OCI-LY3 (cell line): ENCODE data around the gene LRRC37A2.
"Not testable (repeated sequence)": the region's sequence is repeated elsewhere in the genome, so short reads cannot be mapped to it uniquely, and the experiment has no call there.

Experiments
- H2AFZ ChIP-seq: fragments of 200-600, 300-600 bp; shearing (Covaris generic); 2 replicates; pipeline ENCODE4 v1.6.0; 2014; ENCODE audit warnings: antibody characterized with exemption, low read depth, low read length
- H3K27ac ChIP-seq: fragments of 200-600, 300-600 bp; sonication (generic); 2 replicates; pipeline ENCODE4 v1.5.1; 2014; ENCODE audit warnings: mild to moderate bottlenecking, low read length, moderate library complexity, mixed read lengths
- H3K27me3 ChIP-seq: fragments of 200-600, 300-600 bp; sonication (generic); 2 replicates; pipeline ENCODE4 v1.6.1; 2014; ENCODE audit warnings: low read depth, low read length, mixed read lengths
- H3K36me3 ChIP-seq: fragments of 200-600, 300-600 bp; sonication (generic); replicated peaks from 2 replicates; pipeline ENCODE3; 2014; ENCODE audit warnings: low read depth, low read length, mixed read lengths
- H3K4me1 ChIP-seq: fragments of 300-600, 200-600 bp; sonication (generic); 2 replicates; pipeline ENCODE4 v1.6.1; 2014; ENCODE audit warnings: low read length, mixed read lengths
- H3K4me2 ChIP-seq: fragments of 200-600, 300-600 bp; sonication (generic); 2 replicates; pipeline ENCODE4 v1.6.1; 2014; ENCODE audit warnings: low read length, mixed read lengths
- H3K4me3 ChIP-seq: fragments of 300-600, 200-600 bp; sonication (generic); 2 replicates; pipeline ENCODE4 v1.5.1; 2014; ENCODE audit warnings: antibody characterized with exemption, mild to moderate bottlenecking, low read length, moderate library complexity
- H3K79me2 ChIP-seq: fragments of 300-600, 200-600 bp; shearing (Covaris generic); 2 replicates; pipeline ENCODE4 v1.6.1; 2014; ENCODE audit warnings: mild to moderate bottlenecking, low read length, mixed read lengths
- H3K9ac ChIP-seq: fragments of 300-600, 200-600 bp; shearing (Covaris generic); 2 replicates; pipeline ENCODE4 v1.6.0; 2014; ENCODE audit warnings: mild to moderate bottlenecking, low read length, moderate library complexity
- H3K9me3 ChIP-seq: fragments of 200-600, 300-600 bp; shearing (Covaris generic); 2 replicates; pipeline ENCODE4 v1.6.1; 2014; ENCODE audit warnings: low read length, mixed read lengths; ENCODE audit not compliant: insufficient read depth
- H4K20me1 ChIP-seq: fragments of 200-600, 300-600 bp; sonication (generic); 2 replicates; pipeline ENCODE4 v1.6.1; 2016; ENCODE audit warnings: low read length, mixed read lengths; ENCODE audit not compliant: insufficient read depth

The LRRC37A2 gene

DNA sequence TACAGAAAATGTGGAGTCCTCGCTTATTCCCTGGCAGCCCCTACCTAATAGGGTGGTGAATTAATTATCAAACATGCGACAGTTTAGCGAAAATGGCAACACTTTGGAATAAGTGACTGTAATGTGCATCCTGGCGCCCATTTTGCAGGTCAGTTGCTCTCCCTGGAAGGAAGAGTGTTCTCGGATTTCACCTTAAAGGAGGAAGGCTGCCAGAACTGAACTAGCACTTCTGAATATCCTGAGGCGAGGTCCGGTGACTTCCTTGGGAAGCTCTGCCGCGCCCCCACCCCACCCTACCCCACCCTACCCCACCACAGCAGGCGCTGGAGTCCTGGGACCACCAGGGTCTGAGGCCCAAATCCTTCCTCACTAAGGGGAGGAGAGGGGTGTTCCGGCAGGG lies at the start of gene LRRC37A2:
Gene LRRC37A2, plus strand, starts transcription at position 301 of the 400 bp plus-strand sequence. CDS start 245 bp downstream, outside the sequence.
- H4K20me1 ChIP-seq, H3K27ac ChIP-seq, H3K9me3 ChIP-seq, H3K27me3 ChIP-seq, H3K4me2 ChIP-seq, H3K4me3 ChIP-seq, H2AFZ ChIP-seq, H3K4me1 ChIP-seq, H3K9ac ChIP-seq, H3K36me3 ChIP-seq, H3K79me2 ChIP-seq: not testable (repeated sequence)

DNA sequence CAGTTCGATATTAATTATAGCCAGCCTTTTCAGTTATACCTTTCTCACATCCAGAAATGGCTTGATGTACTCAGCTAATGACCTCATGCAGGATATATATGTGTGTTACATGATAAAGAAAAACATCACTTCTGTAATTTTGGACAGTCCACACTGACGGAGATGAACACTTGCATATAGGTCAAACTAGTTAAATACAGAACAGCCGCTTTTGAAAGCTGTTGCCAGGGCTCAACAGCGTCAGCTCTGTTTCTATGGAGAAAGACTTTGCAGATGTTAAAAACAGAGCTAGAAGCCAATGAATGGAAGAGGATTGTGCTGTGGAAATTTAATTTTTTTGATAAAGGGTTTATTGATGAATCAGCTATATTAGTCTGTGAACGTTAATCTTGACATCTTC lies 44.6 kb upstream of the LRRC37A2 start:
- H2AFZ ChIP-seq, H3K27ac ChIP-seq, H3K4me3 ChIP-seq, H3K9me3 ChIP-seq, H3K4me2 ChIP-seq, H3K36me3 ChIP-seq, H4K20me1 ChIP-seq, H3K4me1 ChIP-seq, H3K27me3 ChIP-seq, H3K79me2 ChIP-seq, H3K9ac ChIP-seq: not testable (repeated sequence)

DNA sequence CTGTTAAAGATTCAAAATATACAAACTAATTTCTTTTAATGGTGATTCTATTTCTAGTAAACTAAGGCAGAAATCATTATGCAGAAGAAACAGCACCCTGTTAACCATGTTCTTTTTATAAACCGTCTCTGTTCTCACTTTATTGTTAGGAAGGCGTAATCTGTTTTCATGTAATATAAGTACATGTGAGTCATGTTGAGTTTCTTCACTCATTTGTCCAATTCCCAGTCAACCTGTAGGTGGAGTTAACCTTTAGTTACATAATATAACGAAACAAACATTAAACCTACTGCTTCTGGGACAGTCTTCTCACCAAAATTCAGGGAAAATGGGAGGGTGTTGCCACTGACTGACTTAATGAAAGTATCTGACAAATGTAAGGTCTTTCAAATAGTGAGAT lies 37.8 kb upstream of the LRRC37A2 start:
- not testable (repeated sequence) for H3K9ac ChIP-seq, H3K79me2 ChIP-seq, H4K20me1 ChIP-seq, H3K4me1 ChIP-seq, H3K9me3 ChIP-seq, H2AFZ ChIP-seq, H3K4me2 ChIP-seq, H3K27me3 ChIP-seq, H3K4me3 ChIP-seq, H3K36me3 ChIP-seq
- peak overlapping the region; percentile 70 for H3K27ac ChIP-seq

DNA sequence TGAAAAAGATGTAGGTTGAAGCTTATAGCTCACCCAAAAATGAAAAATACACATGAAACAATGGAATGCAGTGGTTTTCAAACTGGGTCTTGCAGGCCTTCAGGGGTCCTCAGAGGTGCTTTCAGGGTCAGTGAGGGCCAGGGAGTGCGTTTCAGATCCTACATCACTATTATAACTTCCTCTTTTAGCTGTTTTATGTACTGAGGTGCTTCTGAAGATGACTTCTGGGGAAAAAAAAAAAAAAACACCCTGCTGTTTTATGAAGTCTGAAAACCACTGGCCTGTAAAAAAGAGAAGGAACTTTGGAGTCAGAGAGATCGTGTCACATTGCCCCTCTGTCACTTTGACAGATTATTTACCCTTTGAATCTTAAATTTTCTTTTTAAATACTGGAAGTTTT lies 36.7 kb upstream of the LRRC37A2 start:
- not testable (repeated sequence) for H3K36me3 ChIP-seq, H3K4me1 ChIP-seq, H3K9ac ChIP-seq, H3K4me3 ChIP-seq, H3K4me2 ChIP-seq, H3K79me2 ChIP-seq, H4K20me1 ChIP-seq, H2AFZ ChIP-seq, H3K9me3 ChIP-seq, H3K27me3 ChIP-seq
- H3K27ac ChIP-seq: peak overlapping the region; percentile 70

DNA sequence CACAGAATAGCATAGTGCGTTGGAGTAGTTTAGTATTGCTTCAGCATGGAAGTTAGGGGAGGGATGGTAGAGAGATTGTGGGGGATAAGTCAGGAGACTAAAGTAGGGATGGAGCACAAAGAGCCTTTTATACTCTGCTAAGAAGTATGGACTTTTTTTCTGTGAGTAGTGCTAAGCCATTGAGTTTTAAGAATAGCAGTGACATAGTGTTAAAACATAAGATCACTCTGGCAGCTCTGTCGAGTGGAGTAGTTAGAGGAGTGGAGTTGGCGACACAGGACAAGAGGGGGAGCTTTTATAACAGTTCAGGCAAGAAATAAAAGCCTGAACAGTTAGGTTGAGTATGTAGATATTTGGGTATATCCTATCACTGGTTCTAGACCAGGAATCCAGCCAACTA lies 33.4 kb upstream of the LRRC37A2 start:
- H3K27me3 ChIP-seq, H3K9ac ChIP-seq, H3K79me2 ChIP-seq, H4K20me1 ChIP-seq, H2AFZ ChIP-seq, H3K4me3 ChIP-seq, H3K9me3 ChIP-seq, H3K27ac ChIP-seq, H3K4me2 ChIP-seq, H3K36me3 ChIP-seq, H3K4me1 ChIP-seq: not testable (repeated sequence)

DNA sequence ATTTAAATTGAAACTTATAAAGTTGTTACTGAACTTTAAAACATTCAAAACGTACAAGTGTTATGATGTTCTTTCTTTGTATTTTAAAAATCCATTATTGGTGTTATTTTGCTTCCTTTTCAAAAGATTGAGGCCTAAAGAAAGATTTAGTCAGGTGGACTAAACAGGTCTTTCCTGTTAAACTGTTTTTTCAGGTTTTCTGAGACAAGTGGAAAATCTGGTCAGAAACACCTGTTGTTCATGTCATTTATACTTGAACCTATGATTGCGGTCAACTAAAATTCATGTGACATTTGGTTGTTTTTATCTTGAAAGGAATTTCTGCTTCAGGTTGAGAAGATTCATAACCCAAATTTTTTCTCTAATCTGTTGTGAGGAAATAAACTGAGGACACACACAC lies 31.0 kb upstream of the LRRC37A2 start:
- H3K36me3 ChIP-seq, H3K9me3 ChIP-seq, H3K4me1 ChIP-seq, H2AFZ ChIP-seq, H3K79me2 ChIP-seq, H3K27me3 ChIP-seq, H3K4me2 ChIP-seq, H4K20me1 ChIP-seq, H3K9ac ChIP-seq, H3K27ac ChIP-seq, H3K4me3 ChIP-seq: not testable (repeated sequence)

DNA sequence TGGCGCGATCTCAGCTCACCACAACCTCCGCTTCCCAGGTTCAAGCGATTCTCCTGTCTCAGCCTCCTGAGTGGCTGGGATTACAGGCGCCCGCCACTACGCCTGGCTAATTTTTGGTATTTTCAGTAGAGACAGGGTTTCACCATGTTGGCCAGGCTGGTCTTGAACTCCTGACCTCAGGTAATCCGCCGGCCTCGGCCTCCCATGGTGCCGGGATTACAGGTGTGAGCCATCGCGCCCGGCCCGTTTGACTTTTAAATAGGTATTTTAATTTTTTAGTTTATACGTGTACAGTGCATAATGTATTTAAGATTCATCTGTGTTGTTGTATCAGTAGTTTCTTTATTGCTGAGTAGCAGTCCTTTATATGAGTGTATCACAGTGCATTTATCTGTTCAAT lies 20.2 kb upstream of the LRRC37A2 start:
- not testable (repeated sequence) for H3K9ac ChIP-seq, H3K79me2 ChIP-seq, H3K4me1 ChIP-seq, H3K36me3 ChIP-seq, H3K9me3 ChIP-seq, H2AFZ ChIP-seq, H3K4me2 ChIP-seq, H3K4me3 ChIP-seq, H3K27me3 ChIP-seq, H4K20me1 ChIP-seq, H3K27ac ChIP-seq

DNA sequence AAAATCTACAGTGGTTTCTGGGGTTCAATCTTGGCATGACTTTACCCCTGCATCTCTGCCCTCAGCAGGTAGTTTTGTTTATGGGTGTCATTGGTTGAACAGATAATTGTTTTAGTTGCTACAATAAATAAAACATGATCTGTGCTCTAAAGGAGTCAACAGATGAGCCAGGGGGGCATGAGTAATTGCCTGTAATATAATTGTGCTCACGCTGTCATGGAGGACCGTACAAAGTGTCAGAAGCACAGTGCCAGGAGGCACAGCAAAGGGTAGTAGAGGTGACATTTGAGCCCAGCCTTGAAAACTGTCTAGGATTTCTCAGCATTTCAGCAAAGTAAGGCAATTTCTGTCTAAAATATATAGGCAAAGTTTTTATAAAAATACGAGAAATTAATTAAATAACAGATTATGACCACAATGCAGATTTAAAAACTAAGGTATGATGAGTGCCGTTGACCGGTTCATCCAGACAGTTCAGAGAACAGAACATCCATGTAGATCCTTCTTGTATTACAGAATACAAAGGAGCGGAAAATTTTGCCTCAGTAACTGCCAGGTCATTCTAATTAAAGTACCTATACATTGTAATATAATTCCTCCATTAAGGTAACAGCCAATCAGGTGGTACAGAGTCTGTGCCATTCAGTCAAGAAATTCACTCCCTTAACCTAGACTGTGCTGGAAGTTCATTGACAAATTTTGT lies 12.7 kb upstream of the LRRC37A2 start:
- not testable (repeated sequence) for H2AFZ ChIP-seq, H4K20me1 ChIP-seq, H3K9me3 ChIP-seq, H3K4me3 ChIP-seq, H3K4me1 ChIP-seq, H3K79me2 ChIP-seq, H3K36me3 ChIP-seq, H3K27me3 ChIP-seq, H3K4me2 ChIP-seq, H3K27ac ChIP-seq, H3K9ac ChIP-seq

DNA sequence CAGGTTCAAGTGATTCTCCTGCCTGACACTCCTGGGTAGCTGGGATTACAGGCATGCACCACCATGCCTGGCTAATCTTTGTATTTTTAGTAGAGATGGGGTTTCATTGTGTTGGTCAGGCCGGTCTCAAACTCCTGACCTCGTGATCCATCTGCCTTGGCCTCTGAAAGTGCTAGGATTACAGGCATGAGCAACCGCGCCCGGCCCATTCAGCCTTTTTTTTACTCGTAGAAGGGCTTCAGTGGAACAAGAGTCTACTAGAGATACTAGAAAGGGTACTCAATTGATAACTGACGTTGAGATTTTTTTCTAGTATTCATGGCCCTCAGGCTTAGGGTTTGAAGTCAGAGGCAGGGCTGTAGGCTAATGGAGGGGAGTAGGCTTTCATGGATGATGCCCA lies 6.4 kb upstream of the LRRC37A2 start:
- H3K9me3 ChIP-seq, H3K27me3 ChIP-seq, H3K27ac ChIP-seq, H3K4me1 ChIP-seq, H2AFZ ChIP-seq, H3K79me2 ChIP-seq, H3K9ac ChIP-seq, H4K20me1 ChIP-seq, H3K36me3 ChIP-seq, H3K4me2 ChIP-seq, H3K4me3 ChIP-seq: not testable (repeated sequence)

DNA sequence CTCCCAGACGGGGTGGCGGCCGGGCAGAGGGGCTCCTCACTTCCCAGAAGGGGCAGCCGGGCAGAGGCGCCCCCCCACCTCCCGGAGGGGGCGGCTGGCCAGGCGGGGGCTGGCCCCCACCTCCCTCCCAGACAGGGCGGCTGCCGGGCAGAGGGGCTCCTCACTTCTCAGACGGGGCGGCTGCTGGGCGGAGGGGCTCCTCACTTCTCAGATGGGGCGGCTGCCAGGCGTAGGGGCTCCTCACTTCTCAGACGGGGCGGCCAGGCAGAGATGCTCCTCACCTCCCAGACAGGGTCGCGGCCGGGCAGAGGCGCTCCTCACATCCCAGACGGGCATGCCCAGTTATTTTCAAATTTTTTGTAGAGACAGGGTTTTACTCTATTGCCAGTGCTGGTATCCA lies 22.4 kb downstream of the LRRC37A2 start:
- not testable (repeated sequence) for H3K4me3 ChIP-seq, H3K27ac ChIP-seq, H3K9ac ChIP-seq, H3K4me1 ChIP-seq, H2AFZ ChIP-seq, H3K79me2 ChIP-seq, H3K27me3 ChIP-seq, H3K9me3 ChIP-seq, H3K4me2 ChIP-seq, H4K20me1 ChIP-seq, H3K36me3 ChIP-seq
